Fibroblast of upper back skin (primary cell): ENCODE results near the gene LARP1.
"Not testable (repeated sequence)": the region's sequence is repeated elsewhere in the genome, so short reads cannot be mapped to it uniquely, and the experiment has no call there.

ENCODE experiments used
- DNase-seq: peaks from one replicate; pipeline ENCODE4 v3.0.0-alpha.2; 2013

LARP1 gene

DNA sequence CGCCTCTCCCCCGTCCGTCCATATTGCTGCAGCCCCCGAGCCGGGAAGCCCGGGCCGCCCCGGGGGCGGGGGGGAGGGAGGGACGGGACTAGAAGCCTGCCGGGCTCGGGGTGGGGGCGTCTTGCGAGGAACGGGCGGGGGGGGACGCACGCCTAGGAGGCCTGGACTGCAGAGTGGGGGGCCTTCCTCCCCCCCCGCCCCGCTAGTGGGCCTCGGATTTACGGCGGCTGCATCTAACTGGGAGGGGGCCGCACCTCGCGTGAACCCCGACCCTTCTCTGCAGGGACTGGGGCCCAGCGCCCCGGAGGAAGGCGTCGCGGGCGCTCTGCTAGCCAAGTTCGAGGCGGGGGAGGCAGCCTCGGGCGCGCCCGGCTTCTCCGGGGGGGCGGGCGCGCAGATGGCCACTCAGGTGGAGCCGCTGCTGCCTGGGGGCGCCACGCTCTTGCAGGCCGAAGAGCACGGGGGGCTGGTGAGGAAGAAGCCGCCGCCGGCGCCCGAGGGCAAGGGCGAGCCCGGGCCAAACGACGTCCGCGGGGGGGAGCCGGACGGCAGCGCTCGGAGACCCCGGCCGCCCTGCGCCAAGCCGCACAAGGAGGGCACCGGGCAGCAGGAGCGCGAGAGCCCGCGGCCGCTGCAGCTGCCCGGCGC, at the start of gene LARP1:
LARP1 (plus strand) TSS at position 17 of the 648 bp plus-strand sequence; CDS start at position 398, 381 bp downstream.
- DNase-seq, result no peak

DNA sequence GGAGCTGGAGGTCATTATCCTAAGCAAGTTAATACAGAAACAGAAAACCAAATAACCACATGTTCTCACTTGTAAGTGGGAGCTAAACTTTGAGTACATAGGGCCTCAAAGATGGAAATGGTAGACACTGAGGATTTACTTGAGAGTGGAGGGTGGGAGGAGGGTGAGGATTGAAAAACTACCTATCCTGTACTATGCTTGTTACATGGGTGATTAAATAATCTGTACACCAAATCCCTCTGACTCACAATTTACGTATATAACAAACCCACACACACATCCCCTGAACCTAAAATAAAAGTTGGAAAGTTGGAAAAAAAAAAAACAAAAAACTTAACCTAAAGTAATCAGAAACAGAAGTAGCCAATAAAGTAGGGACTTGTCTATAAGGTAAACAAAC, 48.8 kb upstream of the LARP1 start:
- no peak for DNase-seq

DNA sequence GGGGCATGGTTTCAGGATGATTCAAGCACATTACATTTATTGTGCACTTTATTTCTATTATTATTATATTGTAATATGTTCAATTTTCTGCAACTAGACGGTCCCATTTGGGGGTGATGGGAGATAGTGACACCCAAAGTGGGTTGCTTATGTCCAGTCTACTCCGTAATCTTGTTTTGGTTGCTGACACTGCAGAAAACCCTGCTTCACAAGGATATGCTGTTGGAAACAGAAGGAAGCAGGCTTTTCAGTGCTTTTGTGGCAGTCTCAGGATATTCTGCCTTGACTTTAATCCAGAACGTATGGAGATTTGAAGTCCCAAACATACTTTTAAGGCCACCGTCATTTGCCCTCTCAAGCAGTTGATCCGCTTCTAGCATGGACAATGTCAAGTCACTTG, 47.5 kb upstream of the LARP1 start:
- DNase-seq, result no peak

DNA sequence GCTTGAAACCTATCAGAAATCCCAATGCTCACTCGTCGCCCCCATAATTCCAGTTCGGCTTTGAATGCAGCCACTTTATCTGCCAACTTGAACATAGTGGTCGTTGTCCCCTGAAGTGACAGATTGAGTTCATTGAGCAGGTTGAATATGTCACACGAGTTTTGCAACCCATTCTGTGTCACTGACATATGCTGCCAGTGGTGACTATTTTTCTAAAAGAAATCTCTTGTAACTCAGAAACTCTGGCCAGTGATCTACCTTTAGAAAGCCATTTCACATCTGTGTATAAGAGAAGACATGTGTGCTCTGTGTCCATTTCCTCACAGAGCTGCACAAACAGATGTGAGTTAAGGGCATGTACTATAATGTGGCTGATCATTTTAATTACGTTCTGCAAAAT, 47.0 kb upstream of the LARP1 start:
- DNase-seq, result no peak

DNA sequence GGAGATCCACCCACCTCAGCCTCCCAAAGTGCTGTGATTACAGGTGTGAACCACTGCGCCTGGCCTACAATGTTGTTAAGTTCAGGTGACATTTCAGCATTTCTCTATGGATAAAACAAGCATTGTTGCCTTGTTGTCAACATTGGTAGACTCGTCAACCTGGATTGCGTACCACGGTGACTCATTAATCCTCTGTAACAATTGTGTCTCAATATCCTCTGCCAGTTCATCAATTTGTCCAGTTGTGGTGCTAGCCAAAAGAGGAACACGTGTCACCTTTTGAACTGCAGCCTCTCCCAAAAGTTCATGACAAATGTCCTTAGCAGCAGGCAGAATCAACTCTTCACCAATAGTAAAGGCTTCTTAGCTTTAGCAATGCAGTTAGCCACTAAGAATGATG, 46.3 kb upstream of the LARP1 start:
- DNase-seq, result no peak

DNA sequence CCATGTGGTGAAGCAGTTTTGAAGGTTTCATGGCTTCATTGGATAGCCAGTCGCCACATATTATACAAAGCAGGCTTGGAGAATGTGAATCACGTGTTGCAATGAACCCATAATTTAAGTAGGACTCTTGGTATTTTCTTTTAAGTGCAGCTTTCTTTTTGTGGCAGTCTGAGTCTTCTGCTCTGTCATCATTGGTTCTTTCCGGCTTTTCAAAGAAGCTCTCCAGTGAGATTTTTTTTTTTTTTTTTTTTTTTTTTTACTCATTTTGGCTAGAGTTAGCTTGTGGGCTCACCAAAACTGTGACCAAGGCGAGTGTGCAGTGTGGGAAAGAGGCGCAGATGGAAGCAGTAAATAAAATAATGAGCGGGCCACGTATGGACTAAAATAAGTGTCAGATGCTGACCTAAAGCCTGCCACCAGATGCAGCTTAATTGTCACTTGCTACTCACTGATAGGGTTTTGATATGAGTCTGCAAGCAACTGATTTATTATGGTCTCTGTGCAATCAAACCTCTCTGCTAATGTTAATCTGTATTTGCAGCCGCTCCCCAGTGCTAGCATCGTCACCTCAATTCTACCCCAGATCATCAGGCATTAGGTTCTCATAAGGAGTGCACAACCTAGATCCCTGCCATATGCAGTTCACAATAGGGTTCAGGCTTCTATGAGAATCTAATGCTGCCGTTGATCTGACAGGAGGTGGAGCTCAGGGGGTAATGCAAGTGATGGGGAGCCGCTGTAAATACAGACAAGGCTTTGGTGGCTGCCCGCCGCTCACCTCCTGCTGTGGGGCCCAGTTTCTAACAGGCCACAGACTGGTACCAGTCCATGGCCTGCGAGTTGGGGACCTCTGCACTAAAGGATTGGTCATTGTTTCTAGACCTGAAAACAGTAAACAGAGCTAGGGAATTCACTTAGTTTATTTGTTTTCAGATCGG, 45.5 kb upstream of the LARP1 start:
- peak; percentile 32 for DNase-seq

DNA sequence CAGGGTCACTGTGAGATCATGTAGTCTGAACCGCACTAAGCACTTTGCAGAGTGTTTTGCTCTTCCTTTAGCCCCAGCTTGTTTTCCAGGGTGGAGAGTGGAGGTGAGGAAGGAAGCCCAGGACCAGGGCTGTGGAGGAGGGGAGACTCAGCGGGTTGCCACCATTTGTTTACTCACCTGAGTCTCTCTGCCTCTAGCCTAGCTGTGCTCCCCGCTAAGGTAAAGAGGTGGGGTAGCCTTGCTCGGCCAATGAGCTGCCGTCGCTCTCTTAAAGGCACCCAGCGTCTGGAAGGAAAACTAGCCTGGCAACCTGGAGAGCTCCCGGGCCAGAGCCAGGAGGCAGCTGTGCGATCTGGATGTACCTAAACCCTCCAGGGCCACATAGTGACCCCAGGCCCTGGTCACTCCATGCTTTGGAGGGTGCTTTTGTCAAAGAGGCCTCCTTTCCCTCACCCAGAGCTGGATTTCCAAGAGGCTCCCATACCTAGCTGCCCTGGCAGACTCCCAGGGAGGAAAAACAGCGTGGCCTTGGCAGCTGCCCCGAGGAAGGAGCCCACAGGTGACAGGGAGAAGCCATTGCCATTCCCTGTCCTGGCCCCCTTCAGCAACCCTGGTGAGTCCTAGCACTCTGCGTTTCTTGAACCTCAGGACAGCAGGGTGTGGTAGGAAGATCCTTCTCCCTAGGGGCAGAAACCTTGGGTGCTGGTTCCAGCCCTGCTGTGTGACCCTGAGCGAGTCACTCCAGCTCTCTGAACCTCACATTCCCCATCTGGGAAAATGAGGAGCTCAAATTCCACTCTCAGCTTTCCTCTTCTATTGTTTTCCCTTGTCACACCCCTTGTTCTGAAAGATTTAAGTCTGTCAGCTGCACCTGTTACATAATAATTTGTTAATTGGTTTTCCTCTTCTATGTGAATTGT, 42.4 kb upstream of the LARP1 start:
- DNase-seq, result no peak

DNA sequence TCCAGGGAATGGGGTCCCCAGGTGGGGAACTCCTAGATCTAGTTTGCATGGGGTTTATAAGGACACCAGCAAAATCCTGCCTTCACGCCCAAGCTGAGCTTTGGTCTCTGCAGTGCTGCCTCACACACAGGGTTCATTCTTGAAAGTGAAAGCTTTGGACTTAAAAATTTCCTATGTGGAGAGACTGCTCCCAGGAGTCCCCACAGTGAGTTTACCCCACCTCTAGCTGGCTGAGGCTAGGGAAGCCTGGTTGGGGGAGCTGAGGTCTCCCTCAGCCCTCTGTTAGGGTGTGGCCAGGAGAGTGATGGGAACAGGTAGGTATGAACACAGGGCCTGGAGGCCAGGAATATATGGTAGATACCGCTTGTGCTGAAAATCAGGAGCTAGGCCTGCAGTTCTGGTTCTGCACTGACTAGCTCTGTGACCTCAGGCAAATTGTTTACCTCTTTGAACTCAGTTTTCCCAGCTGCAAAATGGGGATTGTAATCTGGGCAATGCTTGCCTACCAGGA, 41.5 kb upstream of the LARP1 start:
- DNase-seq, result no peak

DNA sequence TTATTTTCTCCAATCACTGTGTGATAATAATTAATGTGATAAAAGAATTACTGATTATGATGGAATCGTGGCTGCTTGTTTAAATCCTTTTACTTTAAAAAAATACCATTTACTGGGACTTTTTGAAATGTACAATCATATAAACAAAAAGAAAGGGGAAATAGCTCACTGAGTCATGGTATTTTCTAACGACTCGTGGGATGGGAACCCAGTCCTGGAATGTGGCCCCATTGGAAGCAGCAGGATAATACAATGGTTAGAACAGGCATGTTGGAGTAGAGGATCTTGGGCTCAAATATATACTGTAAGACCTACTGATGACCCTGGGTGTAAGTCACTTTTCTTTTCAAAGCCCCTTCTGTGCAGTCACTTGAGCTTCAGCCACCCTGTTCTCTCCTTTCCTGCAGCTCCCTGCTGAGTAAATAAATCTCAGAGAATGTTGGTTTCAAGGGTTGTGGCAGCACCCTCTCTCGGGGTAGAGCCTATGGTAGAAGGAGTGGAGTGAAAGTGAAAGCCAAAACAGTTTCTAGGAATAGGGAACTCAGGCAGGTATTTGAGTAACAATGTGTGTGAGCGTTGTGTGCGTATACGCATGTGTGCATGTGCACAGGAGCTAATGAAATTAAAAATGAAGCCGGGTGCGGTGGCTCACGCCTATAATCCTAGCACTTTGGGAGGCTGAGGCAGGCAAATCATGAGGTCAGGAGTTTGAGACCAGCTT, 40.8 kb upstream of the LARP1 start:
- DNase-seq, result peak; percentile 42

DNA sequence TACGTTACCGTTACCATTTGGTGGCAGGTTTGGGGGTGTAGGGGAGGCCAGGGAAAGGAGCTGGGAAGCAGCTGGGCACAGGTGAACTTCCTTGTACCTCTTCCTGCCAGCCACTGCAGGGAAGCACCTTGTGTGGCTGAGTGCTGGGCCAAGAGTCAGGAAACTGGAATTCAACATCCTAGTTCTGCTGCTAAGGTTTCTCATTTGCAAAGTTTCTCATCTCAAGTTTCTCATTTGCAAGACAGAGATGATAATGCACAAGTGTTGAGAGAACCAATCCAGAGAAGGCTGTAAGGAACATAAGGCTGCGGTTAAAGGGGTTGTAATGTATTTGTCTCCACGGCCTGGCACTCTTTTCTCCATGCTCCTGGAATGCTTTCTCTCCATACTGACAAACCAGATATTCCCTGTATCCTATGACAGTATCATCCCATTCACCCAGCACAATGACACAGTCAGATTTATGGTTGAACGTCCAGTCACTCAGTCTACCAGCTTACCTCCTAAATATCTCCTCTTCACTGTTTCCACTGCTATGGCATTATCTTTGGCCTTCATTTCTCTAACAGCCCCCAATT, 33.6 kb upstream of the LARP1 start:
- DNase-seq, result no peak

DNA sequence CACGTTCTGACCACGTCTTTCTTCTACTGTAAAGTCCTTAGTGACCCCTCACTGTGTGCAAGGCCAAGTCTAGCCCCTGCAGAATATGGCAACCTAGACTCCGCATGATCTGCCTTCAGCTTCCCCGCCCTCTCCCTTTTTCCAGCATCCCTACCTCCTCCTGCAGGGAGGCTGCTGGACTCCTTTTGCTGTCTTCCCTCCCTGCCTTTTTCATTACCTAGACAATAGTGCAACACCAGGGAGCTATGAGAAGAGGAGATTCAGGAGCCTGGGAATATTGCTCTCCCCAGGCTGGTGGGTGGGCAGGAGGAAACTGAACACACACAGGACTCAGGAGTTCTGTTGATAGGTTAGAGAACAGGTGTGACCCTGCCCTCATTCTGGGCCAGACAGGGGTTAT, 33.1 kb upstream of the LARP1 start:
- DNase-seq, result no peak

DNA sequence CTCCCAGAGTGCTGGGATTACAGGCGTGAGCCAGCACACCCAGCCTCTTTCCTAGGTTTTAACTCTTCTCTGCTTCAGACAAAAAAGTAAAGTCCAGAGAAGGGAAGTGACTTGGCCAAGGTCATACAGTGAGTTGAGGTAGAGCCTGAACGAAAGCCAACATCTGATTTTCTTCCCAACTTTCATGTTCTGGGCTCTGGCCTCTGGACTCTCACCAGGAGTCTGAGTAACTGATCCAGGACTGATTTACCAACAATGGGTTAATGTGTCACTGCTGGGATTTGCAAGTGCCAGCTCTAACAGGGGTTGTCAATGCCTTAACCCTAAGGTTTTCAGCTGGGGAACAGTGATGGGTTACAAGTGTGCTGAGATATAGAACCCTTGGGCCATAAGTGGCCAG, 32.2 kb upstream of the LARP1 start:
- DNase-seq, result no peak

DNA sequence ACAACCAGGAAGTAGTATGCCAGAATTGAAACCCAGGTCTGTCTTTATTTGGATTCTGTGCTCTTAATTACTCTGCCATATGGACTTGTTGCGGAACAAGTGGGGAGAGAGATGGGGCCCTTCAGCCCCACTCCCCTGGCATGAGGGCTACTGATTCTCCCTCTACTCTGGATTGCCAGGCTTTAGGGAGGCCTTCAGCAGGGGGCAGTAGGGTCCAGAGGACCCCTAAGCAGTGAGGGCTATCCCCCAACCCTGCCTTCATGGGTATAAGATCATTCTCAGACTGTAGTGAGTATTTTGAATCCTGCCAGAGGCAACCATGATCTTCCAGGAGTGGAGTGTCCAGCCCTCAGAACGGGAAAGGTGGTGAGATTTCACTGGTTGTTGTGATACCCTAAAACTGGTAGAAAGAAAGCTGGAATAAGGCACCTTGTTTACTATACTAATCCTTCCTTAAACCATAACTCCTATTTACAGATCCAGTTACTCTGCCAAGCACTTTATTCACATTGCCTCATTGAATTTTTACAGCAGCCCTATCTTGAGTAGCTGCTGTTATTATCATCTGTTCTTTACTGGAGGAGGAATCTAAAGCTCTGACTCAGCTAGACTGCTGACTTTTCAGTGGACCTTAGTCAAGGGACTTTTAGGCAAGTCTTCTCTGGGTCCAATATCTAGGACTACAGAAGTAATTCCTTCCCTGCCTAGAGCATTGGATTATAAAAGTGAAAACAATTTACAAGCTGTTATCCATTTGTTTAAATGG, 31.3 kb upstream of the LARP1 start:
- no peak for DNase-seq

DNA sequence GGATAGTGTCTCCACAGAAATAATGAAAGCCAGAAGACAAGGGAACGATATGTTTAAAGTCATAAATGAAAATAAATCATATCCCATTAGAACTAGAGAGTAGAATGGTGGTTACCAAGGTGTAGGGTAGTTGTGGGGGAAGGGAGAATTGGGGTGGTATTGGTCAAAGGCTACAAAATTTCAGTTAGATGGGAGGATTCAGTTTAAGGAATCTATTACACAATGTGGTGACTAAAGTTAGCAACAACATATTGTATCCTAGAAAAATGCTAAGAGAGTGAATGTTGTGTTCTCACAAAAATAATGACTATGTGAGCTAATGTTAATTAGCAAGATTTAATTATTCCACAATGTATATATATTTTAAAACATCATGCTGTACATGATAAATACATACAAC, 27.8 kb upstream of the LARP1 start:
- DNase-seq, result no peak

DNA sequence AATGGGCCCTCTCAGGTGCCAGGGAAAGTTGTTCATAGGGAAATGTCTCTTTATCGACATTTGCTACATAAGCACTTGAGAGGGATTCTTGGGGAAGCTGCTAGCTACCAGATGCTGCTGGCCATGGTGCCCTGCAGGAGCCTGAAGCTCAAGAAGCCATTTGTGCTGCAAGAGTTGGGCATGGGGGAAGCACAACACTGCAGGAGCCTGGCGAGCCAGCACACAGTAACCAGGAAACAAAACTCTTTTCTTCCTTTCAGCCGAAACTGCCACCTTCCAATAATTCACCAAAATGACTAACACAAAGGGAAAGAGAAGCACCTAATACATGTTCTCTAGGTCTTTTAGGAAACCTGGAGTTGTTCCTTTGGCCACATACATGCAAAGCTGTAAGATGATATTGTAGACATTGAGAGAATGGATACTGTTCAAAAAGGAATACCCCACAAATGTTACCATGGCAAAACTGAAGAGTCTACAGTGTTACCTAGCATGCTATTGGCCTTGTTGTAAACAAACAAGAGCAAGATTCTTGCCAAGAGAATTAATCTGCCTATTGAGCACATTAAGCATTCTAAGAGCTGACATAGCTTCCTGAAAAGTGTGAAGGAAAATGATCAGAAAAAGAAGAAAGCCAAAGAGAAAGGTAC, 26.1 kb upstream of the LARP1 start:
- DNase-seq, result no peak

DNA sequence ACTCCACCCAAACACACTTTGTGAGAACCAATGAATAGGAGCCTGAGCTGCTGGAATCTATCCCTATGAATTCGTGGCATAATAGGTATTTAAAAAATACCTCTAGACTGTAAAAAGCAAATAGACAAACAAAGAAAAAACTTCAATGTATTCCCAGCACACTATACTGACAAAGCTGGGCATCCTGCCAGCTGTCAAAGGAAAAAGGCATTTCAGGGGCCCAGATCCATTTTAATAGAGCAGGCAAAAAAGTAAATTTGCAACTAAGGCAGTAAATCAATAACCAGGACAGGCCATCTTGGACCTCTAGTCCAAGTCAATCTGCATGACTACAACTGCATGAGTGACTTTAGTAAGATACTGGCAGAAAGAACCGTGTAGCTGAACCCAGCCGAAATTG, 25.6 kb upstream of the LARP1 start:
- no peak for DNase-seq

DNA sequence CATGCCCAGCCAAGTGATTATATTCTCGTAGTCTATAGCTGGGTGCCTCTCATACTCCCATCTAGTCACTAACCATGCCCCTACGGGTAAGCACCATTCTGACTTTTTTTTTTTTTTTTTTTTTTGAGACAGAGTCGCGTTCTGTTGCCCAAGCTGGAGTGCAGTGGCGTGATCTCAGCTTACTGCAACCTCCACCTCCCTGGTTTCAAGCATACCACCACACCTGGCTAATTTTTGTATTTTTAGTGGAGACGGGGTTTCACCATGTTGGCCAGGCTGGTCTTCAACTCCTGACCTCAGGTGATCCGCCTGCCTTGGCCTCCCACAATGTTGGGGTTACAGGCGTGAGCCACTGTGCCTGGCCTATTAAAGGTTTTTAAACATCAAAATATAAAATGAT, 24.4 kb upstream of the LARP1 start:
- DNase-seq, result not testable (repeated sequence)

DNA sequence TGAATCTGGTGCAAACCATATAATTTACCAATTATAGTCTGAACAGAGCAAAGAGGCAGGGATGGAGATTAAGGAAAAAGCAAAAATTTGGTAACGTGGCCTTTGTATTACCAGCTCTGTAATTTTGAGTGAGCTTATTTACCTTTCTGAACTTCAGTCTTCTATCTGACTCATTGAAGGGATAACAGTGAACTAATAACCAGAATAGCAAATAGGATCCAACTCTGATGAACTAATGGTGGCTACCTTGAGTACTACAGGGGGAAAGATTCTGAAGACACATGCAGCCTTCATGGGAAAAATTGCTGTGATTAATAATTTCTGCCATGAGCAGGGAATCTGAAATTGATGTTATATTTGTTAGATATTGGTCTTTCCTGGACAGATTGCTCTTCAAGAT, 23.0 kb upstream of the LARP1 start:
- DNase-seq, result no peak

DNA sequence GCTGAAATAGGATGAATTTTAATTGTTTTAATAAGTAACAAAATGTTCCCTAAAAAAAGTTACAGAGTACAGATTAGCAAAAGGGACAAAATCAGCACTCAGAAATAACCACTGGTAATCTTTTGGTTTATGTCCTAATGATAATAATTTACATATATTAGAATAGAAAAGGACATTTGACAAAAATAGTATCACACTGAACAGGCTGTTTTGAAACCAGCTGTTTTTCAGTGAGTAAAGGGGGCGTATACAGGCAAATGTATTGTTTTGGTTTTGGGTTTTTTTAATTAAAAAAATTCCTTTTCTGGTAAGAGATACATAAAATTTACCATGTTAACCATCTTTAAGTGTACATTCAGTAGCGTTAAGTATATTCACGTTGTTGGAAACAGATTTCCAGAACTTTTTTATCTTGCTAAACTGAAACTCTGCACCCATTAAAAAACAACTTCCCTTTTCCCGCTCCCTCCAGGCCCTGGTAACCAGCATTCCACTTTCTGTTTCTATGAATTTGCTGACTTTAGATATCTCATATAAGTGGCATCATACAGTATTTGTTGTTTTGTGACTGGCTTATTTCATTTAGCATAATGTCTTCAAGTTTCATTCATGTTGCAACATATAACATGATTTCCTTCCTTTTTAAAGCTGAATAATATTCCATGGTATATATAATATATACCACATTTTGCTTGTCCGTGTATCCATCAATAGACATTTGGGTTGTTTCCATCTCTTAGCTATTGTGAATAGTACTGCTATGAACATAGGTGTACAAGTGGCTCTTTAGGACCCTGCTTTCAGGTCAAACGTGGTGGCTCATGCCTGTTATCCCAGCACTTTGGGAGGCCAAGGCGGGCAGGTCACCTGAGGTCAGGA, 20.6 kb upstream of the LARP1 start:
- DNase-seq, result no peak

DNA sequence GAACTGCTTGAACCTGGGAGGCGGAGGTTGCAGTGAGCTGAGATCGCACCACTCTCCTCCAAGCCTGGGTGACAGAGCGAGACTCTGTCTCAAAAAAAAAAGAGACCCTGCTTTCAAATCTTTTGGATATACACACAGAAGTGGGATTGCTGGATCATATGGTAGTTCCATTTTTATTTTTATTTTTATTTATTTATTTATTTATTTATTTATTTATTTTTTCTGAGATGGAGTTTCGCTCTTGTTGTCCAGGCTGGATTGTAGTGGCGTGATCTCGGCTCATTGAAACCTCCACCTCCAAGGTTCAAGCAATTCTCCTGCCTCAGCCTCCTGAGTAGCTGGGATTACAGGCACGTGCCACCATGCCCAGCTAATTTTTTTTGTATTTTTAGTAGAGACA, 19.8 kb upstream of the LARP1 start:
- not testable (repeated sequence) for DNase-seq
